Tibial nerve (tissue), 4 donors: ENCODE data around the gene AHNAK. TPM values are rescaled to one million over a fixed set of nuclear protein-coding genes. Genes with fewer than 3 reads are reported as not detected.
"Not testable (repeated sequence)": the region's sequence is repeated elsewhere in the genome, so short reads cannot be mapped to it uniquely, and the experiment has no call there.

Source experiments
- DNase-seq, 2 donors: peaks; one replicate each; pipeline ENCODE4 v3.0.0-alpha.2; 2019; ENCODE audit warnings: low spot score in 2 of 2
- H3K27ac ChIP-seq, 4 donors: fragments of 200-600 bp; sonication (generic) in 3 of 4; one replicate each; pipeline ENCODE4 v1.5.1; 2017 to 2019; ENCODE audit warnings: mild to moderate bottlenecking in 1 of 4
- H3K27me3 ChIP-seq, 2 donors: fragments of 200-600 bp; sonication (generic) in 1 of 2; one replicate each; pipeline versions ENCODE4 v1.5.1 to v1.6.0; 2017 to 2019
- H3K36me3 ChIP-seq, 3 donors: fragments of 200-600 bp; sonication (generic); one replicate each; pipeline ENCODE4 v1.5.1; 2018 to 2019
- H3K4me1 ChIP-seq, 4 donors: fragments of 200-600 bp; sonication (generic) in 3 of 4; one replicate each; pipeline ENCODE4 v1.5.1; 2017 to 2019
- H3K4me3 ChIP-seq, 4 donors: fragments of 200-600 bp; sonication (generic) in 3 of 4; one replicate each; pipeline ENCODE4 v1.5.1; 2017 to 2019; ENCODE audit warnings: mild to moderate bottlenecking in 1 of 4, moderate library complexity in 1 of 4
- H3K9me3 ChIP-seq, 4 donors: fragments of 200-600 bp; sonication (generic) in 3 of 4; one replicate each; pipeline ENCODE4 v1.5.1; 2017 to 2019
- CTCF ChIP-seq, 5 experiments: fragments of 200-600 bp in 3 of 5; fragments of 450-650 bp in 2 of 5; sonication (generic) in 3 of 5; IDR thresholded peaks; one replicate each; pipeline ENCODE4 v1.5.1; 2016 to 2019; ENCODE audit warnings: antibody characterized with exemption in 5 of 5, mild to moderate bottlenecking in 3 of 5, moderate library complexity in 2 of 5
- EP300 ChIP-seq, 2 donors: sonication (generic); formaldehyde crosslinking; IDR thresholded peaks; one replicate each; pipeline ENCODE4 v1.6.1; 2017; ENCODE audit warnings: antibody characterized with exemption in 2 of 2, mild to moderate bottlenecking in 1 of 2
- POLR2A ChIP-seq, 2 donors: fragments of 450-650 bp; IDR thresholded peaks; one replicate each; pipeline ENCODE4 v1.6.1; 2017; ENCODE audit warnings: antibody characterized with exemption in 2 of 2, mild to moderate bottlenecking in 2 of 2, moderate library complexity in 2 of 2
- WGBS, 2 donors: methylation state at CpG; one replicate each; pipeline ENCODE4 v1.1.5; 2018; 5-methylcytosine and 5-hydroxymethylcytosine counted together
- total RNA-seq, 4 donors: library from RNA; depleted of rRNA; stranded (reverse); fragments of >200 nt; gene quantifications; one replicate each; pipeline ENCODE4 v1.1.0, GENCODE V29; 2016

The AHNAK gene
- total RNA-seq, 4 donors from 2014 or later, result 1,417 to 3,061 (median 2,562) TPM

GRCh38 chr11:62553839-62554361 is 7.3 kb upstream of the AHNAK start:
- 51 to 60% methylated on average over 8 of the region's 8 CpGs for WGBS, 2 donors
- no peaks in the 10 kb centered on the region for H3K27me3 ChIP-seq
- H3K27ac ChIP-seq, result peak overlapping the region; percentile 75 to 98 (median 97)
- peak overlapping the region in 3 of 4 donors; percentile 0 to 32 (median 10) for H3K4me3 ChIP-seq
- TF ChIP-seq EP300 (IDR thresholded peaks at IDR 0.05) (no peak), CTCF (IDR thresholded peaks at IDR 0.05) (no peak), POLR2A (IDR thresholded peaks at IDR 0.05) (no peak)
- peaks cover 12 to 97% (median 77%) of the 10 kb centered on the region in 4 donors for H3K4me1 ChIP-seq
- H3K36me3 ChIP-seq, result peaks cover 0 to 11% (median 0%) of the 10 kb centered on the region in 3 donors
- no peak for DNase-seq
- no peaks in the 10 kb centered on the region for H3K9me3 ChIP-seq

GRCh38 chr11:62553080-62553838 is 6.7 kb upstream of the AHNAK start:
- Histone ChIP-seq H3K9me3 (no peaks in the 10 kb centered on the region), H3K4me1 (peaks cover 12 to 100% (median 83%) of the 10 kb centered on the region in 4 donors), H3K27ac (peak overlapping the region; percentile 75 to 98 (median 97)), H3K4me3 (peak overlapping the region; percentile 0 to 32 (median 14)), H3K36me3 (peaks cover 0 to 4% (median 0%) of the 10 kb centered on the region in 3 donors), H3K27me3 (no peaks in the 10 kb centered on the region)
- DNase-seq, result peak; percentile 79 to 83
- peak; percentile 79 to 97 for TF ChIP-seq EP300 (IDR thresholded peaks at IDR 0.05)
- TF ChIP-seq CTCF (IDR thresholded peaks at IDR 0.05), result peak in 2 of 5 experiments; percentile 25 to 26
- peak; percentile 25 to 73 for TF ChIP-seq POLR2A (IDR thresholded peaks at IDR 0.05)
- WGBS, 2 donors, result 2 to 3% methylated on average over 15 of the region's 15 CpGs

GRCh38 chr11:62552485-62553079 is 6.0 kb upstream of the AHNAK start:
- peak overlapping the region; percentile 0 to 32 (median 14) for H3K4me3 ChIP-seq
- no peak for DNase-seq
- no peaks in the 10 kb centered on the region for H3K36me3 ChIP-seq
- no peaks in the 10 kb centered on the region for H3K9me3 ChIP-seq
- TF ChIP-seq EP300 (IDR thresholded peaks at IDR 0.05), result no peak
- peak overlapping the region; percentile 75 to 98 (median 97) for H3K27ac ChIP-seq
- H3K27me3 ChIP-seq, result no peaks in the 10 kb centered on the region
- H3K4me1 ChIP-seq, result peaks cover 12 to 100% (median 85%) of the 10 kb centered on the region in 4 donors
- 13 to 22% methylated on average over 4 of the region's 4 CpGs for WGBS, 2 donors

GRCh38 chr11:62550478-62550877 is 3.9 kb upstream of the AHNAK start:
- H3K27me3 ChIP-seq, H3K4me3 ChIP-seq, H3K36me3 ChIP-seq, H3K9me3 ChIP-seq, DNase-seq: not testable (repeated sequence)
- WGBS, 2 donors, result 91 to 92% methylated on average over 2 of the region's 2 CpGs
- peaks cover 3 to 82% (median 67%) of the 10 kb centered on the region in 4 donors for H3K4me1 ChIP-seq
- H3K27ac ChIP-seq, result peak overlapping the region in 3 of 4 donors; percentile 96 to 98 (median 98)

- H3K27ac ChIP-seq, result peak overlapping the region; percentile 97 to 98 (median 98)
- H3K27me3 ChIP-seq, result no peaks in the 10 kb centered on the region
- no peaks in the 10 kb centered on the region for H3K36me3 ChIP-seq
- peak in 1 of 2 donors; percentile 49 for DNase-seq
- H3K4me3 ChIP-seq, result no peak overlapping the region
- TF ChIP-seq EP300 (IDR thresholded peaks at IDR 0.05) (no peak), POLR2A (IDR thresholded peaks at IDR 0.05) (no peak), CTCF (IDR thresholded peaks at IDR 0.05) (no peak)
- WGBS, 2 donors, result 41 to 47% methylated on average over 17 of the region's 17 CpGs
- peaks cover under 1 to 64% (median 53%) of the 10 kb centered on the region in 4 donors for H3K4me1 ChIP-seq
- H3K9me3 ChIP-seq, result no peaks in the 10 kb centered on the region
These were observed 2.1 kb upstream of the AHNAK start for GRCh38 chr11:62548545-62549335.
